Left ventricle myocardium inferior (tissue), 1 donor: ENCODE measurements around the gene TRIP12. TPM values are rescaled to one million over a fixed set of nuclear protein-coding genes. Genes with fewer than 3 reads are reported as not detected.
"Not testable (repeated sequence)": the region's sequence is repeated elsewhere in the genome, so short reads cannot be mapped to it uniquely, and the experiment has no call there.

Source experiments
- DNase-seq: peaks from one replicate; pipeline ENCODE4 v3.0.0-alpha.2; 2020
- H3K27ac ChIP-seq: fragments of 200-600 bp; replicated peaks from 2 replicates; pipeline ENCODE4 v1.8.0; 2021
- H3K27me3 ChIP-seq: fragments of 200-600 bp; 2 replicates; pipeline ENCODE4 v1.8.0; 2021; ENCODE audit warnings: low read depth
- H3K36me3 ChIP-seq: fragments of 200-600 bp; 2 replicates; pipeline ENCODE4 v1.8.0; 2021
- H3K4me1 ChIP-seq: fragments of 200-600 bp; 2 replicates; pipeline ENCODE4 v1.8.0; 2021
- H3K4me3 ChIP-seq: fragments of 200-600 bp; 2 replicates; pipeline ENCODE4 v1.8.0; 2021; ENCODE audit warnings: mild to moderate bottlenecking, moderate library complexity
- H3K9me3 ChIP-seq: fragments of 200-600 bp; replicated peaks from 2 replicates; pipeline ENCODE4 v1.8.0; 2021
- intact Hi-C: fragments of 100-400 bp; cut with micrococcal nuclease; formaldehyde crosslinking; loops from one replicate; pipeline ENCODE4 v1.11.0; 2022
- total RNA-seq: library from RNA; stranded (reverse); fragmentation: NEBNext Ultra II Directional; extraction: Animal tissue kit (Norgen Biotek cat#: 25700); gene quantifications from one replicate; pipeline ENCODE4 v1.2.1, GENCODE V29; 2021
- TF ChIP-seq, protein P1 (sequence below): fragments of 200-600 bp; IDR thresholded peaks from 2 replicates; pipeline ENCODE4 v1.8.0; 2021; ENCODE audit warnings: antibody characterized with exemption, mild to moderate bottlenecking, borderline replicate concordance
- donor health status: DM: no; HTN: yes; CAD: no; lungs with severe emphysema.

TRIP12 gene
- total RNA-seq, 1 donor from 2014 or later: 194 TPM

DNA sequence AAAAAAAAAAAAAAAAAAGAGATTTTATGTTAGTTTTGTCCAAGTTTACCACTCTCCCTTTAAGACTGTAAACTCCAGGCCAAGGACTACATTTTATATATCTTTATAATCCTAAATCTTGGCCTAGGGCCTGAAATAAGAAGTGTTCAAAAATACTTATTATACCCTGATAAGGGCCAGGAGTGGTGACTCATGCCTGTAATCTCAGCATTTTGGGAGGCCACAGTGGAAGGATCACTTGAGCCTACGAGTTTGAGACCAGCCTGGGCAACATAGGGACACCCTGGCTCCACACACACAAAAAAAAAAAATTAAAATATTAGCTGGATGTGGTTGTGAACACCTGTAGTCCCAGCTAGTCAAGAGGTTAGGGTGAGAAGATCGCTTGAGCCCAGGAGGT lies 12.7 kb downstream of the TRIP12 start:
- Histone ChIP-seq H3K4me1 (peaks cover 76% of the 10 kb centered on the region), H3K27me3 (no peaks in the 10 kb centered on the region), H3K9me3 (no peaks in the 10 kb centered on the region), H3K36me3 (peaks cover 9% of the 10 kb centered on the region), H3K4me3 (no peak overlapping the region), H3K27ac (no peak overlapping the region)
- TF ChIP-seq, protein P1, sequence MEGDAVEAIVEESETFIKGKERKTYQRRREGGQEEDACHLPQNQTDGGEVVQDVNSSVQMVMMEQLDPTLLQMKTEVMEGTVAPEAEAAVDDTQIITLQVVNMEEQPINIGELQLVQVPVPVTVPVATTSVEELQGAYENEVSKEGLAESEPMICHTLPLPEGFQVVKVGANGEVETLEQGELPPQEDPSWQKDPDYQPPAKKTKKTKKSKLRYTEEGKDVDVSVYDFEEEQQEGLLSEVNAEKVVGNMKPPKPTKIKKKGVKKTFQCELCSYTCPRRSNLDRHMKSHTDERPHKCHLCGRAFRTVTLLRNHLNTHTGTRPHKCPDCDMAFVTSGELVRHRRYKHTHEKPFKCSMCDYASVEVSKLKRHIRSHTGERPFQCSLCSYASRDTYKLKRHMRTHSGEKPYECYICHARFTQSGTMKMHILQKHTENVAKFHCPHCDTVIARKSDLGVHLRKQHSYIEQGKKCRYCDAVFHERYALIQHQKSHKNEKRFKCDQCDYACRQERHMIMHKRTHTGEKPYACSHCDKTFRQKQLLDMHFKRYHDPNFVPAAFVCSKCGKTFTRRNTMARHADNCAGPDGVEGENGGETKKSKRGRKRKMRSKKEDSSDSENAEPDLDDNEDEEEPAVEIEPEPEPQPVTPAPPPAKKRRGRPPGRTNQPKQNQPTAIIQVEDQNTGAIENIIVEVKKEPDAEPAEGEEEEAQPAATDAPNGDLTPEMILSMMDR: no peak
- DNase-seq: no peak
- intact Hi-C loops: no loop called here

DNA sequence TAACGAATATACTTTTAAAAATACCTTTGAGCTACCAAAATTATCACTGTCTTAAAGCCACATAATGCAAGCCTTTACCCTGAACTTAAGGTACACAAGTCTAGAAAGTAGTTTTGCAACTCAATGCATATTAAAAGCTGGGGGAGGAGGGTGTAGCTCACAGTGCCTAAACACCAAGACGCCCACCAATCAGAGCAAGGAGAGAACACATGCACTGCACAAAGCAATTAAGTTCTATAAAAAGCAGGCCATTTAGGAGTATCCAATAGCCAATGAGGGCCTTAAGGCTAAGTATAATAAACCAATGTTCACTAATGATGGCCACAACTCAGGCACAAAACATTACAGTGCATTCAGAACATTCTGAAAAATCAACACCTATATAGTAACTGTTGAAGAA lies 16.2 kb downstream of the TRIP12 start:
- H3K27ac ChIP-seq: no peak overlapping the region
- no peaks in the 10 kb centered on the region for H3K9me3 ChIP-seq
- no peak for DNase-seq
- TF ChIP-seq, protein P1: no peak
- H3K36me3 ChIP-seq: peaks cover 9% of the 10 kb centered on the region
- no peak overlapping the region for H3K4me3 ChIP-seq
- no peaks in the 10 kb centered on the region for H3K27me3 ChIP-seq
- peaks cover 64% of the 10 kb centered on the region for H3K4me1 ChIP-seq
- intact Hi-C loops: no loop called here

DNA sequence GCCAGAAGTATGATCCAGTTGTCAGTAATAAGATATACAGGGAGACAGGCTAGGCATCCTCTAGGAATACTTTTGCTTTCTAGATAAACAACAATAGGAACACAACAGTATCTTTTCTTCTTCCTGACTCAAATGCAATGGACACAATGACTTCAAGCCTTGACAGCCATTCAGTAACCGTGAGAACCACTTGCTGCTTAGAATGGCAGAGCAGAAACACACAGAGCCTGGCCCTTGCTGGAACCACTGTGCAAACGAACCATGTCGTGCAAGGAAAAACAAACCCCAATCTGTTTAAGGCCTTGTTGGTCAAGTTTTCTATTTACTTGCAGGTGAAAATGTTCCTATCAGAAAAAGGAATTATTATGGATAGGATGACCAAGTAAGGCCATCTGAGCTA lies 18.8 kb downstream of the TRIP12 start:
- TF ChIP-seq, protein P1: no peak
- DNase-seq: no peak
- Histone ChIP-seq H3K27ac (no peak overlapping the region), H3K9me3 (no peaks in the 10 kb centered on the region), H3K4me3 (no peak overlapping the region), H3K36me3 (peaks cover 9% of the 10 kb centered on the region), H3K27me3 (no peaks in the 10 kb centered on the region), H3K4me1 (peaks cover 72% of the 10 kb centered on the region)
- intact Hi-C loops: no loop called here

DNA sequence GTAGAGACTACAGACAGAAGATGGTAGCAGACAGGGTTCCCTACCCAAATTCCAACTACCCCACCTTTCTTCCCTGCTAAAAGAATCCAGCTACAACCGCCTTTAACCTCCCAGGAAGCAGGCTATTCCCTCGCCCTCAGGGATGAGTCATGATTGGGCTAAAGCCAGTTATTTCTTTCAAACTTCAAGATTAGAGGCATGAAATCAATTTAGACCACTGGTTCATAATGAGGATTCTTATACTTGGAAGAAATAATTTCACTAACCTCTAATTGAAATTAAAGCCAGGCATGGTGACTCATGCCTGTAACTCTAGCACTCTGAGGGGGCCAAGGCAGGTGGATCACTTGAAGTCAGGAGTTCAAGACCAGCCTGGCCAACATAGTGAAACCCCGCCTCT lies 20.0 kb downstream of the TRIP12 start:
- Histone ChIP-seq H3K4me1 (peaks cover 72% of the 10 kb centered on the region), H3K4me3 (no peak overlapping the region), H3K27me3 (no peaks in the 10 kb centered on the region), H3K36me3 (no peaks in the 10 kb centered on the region), H3K27ac (no peak overlapping the region), H3K9me3 (no peaks in the 10 kb centered on the region)
- intact Hi-C loops: no loop called here
- no peak for DNase-seq
- TF ChIP-seq, protein P1: no peak

DNA sequence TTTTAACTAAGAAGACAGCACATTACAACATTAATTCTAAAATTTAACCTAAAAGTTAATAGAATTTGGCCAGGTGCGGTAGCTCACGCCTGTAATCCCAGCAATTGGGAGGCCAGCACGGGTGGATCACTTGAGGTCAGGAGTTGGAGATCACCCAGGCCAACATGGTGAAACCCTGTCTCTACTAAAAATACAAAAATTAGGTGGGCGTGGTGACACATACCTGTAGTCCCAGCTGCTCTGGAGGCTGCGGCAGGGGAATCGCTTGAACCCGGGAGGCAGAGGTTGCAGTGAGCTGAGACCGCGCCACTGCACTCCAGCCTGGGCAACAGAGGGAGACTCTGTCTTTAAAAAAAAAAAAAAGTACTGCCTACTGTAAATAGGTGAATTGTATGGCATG lies 21.3 kb downstream of the TRIP12 start:
- H3K27me3 ChIP-seq, H3K4me3 ChIP-seq, H3K36me3 ChIP-seq, H3K9me3 ChIP-seq, intact Hi-C loops, H3K27ac ChIP-seq, DNase-seq: not testable (repeated sequence)
- H3K4me1 ChIP-seq: peaks cover 75% of the 10 kb centered on the region

DNA sequence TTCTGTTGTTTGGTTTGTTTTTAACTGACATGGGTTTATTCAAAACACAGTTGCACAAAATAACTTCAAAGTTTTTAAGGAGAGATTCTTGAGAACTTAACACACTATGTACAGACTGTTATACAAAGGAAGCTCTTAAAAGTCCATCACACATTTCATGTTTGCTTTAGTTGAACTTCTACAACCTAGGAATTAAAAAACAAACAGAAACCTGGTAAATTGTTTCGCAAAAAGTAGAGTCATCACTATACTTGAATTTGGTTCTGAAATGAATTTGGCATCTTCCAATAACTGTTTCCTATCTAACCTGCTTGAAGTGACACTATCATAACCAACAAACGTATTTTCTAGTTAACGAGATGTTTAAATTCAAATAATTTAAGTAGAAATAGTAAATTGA lies 21.8 kb downstream of the TRIP12 start:
- Histone ChIP-seq H3K27me3 (no peaks in the 10 kb centered on the region), H3K27ac (no peak overlapping the region), H3K4me3 (no peak overlapping the region), H3K36me3 (no peaks in the 10 kb centered on the region), H3K4me1 (peaks cover 75% of the 10 kb centered on the region), H3K9me3 (no peaks in the 10 kb centered on the region)
- intact Hi-C loops: no loop called here
- DNase-seq: no peak
- TF ChIP-seq, protein P1: no peak
